PC-9 (cell line): ENCODE measurements around the gene IFT20.

Source experiments
- EZH2 ChIP-seq: fragments of 200-600 bp; sonication (generic); IDR thresholded peaks from 2 replicates; pipeline ENCODE4 v1.8.0; 2017; ENCODE audit warnings: antibody characterized with exemption, low read depth
- TF ChIP-seq, protein P1 (sequence below): fragments of 200-600 bp; sonication (generic); conservative IDR thresholded peaks from 2 replicates; pipeline ENCODE4 v1.6.1; 2017; ENCODE audit warnings: mixed run types, antibody characterized with exemption, mild to moderate bottlenecking, moderate library complexity

DNA sequence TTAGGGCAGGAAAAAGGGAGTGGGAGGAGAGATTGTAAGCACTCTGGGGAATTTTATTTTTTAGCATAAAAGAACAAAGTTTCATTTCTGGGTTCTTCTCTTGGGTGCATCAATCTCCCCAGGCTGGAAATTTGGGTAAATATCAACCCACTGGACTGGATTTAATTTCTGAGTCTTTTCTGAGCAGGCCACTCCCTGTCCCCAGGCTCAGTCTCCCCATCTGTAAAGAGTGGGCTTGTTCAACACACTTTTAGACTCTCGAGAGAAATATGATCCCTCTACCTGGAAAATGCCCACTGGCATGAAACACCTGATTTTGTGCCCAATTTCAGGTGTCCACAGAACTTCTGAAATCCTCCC lies 35.5 kb upstream of the IFT20 start:
- TF ChIP-seq, protein P1, sequence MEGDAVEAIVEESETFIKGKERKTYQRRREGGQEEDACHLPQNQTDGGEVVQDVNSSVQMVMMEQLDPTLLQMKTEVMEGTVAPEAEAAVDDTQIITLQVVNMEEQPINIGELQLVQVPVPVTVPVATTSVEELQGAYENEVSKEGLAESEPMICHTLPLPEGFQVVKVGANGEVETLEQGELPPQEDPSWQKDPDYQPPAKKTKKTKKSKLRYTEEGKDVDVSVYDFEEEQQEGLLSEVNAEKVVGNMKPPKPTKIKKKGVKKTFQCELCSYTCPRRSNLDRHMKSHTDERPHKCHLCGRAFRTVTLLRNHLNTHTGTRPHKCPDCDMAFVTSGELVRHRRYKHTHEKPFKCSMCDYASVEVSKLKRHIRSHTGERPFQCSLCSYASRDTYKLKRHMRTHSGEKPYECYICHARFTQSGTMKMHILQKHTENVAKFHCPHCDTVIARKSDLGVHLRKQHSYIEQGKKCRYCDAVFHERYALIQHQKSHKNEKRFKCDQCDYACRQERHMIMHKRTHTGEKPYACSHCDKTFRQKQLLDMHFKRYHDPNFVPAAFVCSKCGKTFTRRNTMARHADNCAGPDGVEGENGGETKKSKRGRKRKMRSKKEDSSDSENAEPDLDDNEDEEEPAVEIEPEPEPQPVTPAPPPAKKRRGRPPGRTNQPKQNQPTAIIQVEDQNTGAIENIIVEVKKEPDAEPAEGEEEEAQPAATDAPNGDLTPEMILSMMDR, result no peak
- TF ChIP-seq EZH2, result no peak
